HepG2 (cell line): Measurements from ENCODE around the gene ARHGAP29. TPM values are rescaled to one million over a fixed set of nuclear protein-coding genes. Genes with fewer than 3 reads are reported as not detected.

ENCODE experiments used
- ATAC-seq: fragments of 200-7000 bp; cut with Tn5 transposase; 3 replicates; pipeline ENCODE4 v1.9.1; 2020; ENCODE audit warnings: mild to moderate bottlenecking, moderate library complexity
- BruUV-seq: library from RNA; stranded (reverse); fragments of 400-500 nt; replicated peaks from 2 replicates; lab custom pipeline; 2021; lab: Mats Ljungman, UMichigan
- CTCF ChIA-PET: fragments of 300-600 bp; formaldehyde crosslinking; extraction: SDS; loops from one replicate; lab custom pipeline; 2021; ENCODE audit warnings: low total read pairs, inconsistent platforms, low intra/inter-chr PET ratio; lab: Yijun Ruan, JAX
- POLR2A ChIA-PET: fragments of 350-600 bp; sonication (Branson Sonifier 250); formaldehyde crosslinking; loops from one replicate; lab custom pipeline; 2020; ENCODE audit warnings: antibody characterized with exemption, inconsistent platforms; lab: Yijun Ruan, JAX
- DNase-seq: peaks from one replicate; pipeline ENCODE4 v3.0.0-alpha.2; 2015; ENCODE audit warnings: low spot score
- FAIRE-seq: peaks from 3 replicates; lab custom pipeline; 2011; peaks lifted over from hg19 to GRCh38; lab: Jason Lieb, UNC
- H2AFZ ChIP-seq: one replicate; pipeline ENCODE4 v1.6.1; 2011; ENCODE audit warnings: low read length, inconsistent platforms
- H3K27ac ChIP-seq: fragments of 300-600 bp; 3 replicates; pipeline ENCODE4 v1.8.0; 2011; ENCODE audit warnings: mixed run types, mild to moderate bottlenecking, mixed read lengths, low read length, inconsistent platforms; ENCODE audit not compliant: insufficient read depth; ENCODE audit errors: extremely low read length
- H3K27me3 ChIP-seq, 2 experiments: fragments of 200-600 bp in 1 of 2; 2 replicates in 1 of 2; 3 replicates in 1 of 2; pipeline versions ENCODE4 v1.6.0 to v1.8.0; 2011; ENCODE audit warnings: low read length in 2 of 2, mild to moderate bottlenecking in 2 of 2, moderate library complexity in 2 of 2, inconsistent platforms in 1 of 2; ENCODE audit not compliant: insufficient read depth in 2 of 2, control insufficient read depth in 1 of 2
- H3K36me3 ChIP-seq, 2 experiments: fragments of 200-600 bp in 1 of 2; replicated peaks in 1 of 2; 2 replicates in 1 of 2; 3 replicates in 1 of 2; pipeline versions ENCODE4 v1.5.1 to v1.8.0; 2011; ENCODE audit warnings: low read length in 2 of 2, inconsistent platforms in 1 of 2; ENCODE audit not compliant: insufficient read depth in 2 of 2, control insufficient read depth in 1 of 2
- H3K4me1 ChIP-seq: 2 replicates; pipeline ENCODE4 v1.5.1; 2012; ENCODE audit warnings: low read length, inconsistent platforms; ENCODE audit not compliant: insufficient read depth
- H3K4me2 ChIP-seq: 2 replicates; pipeline ENCODE4 v1.6.0; 2011; ENCODE audit warnings: low read depth, low read length, inconsistent platforms
- H3K4me3 ChIP-seq, 3 experiments: fragments of 200-600 bp in 1 of 3; sonication (generic), shearing (Covaris generic) in 1 of 3; replicated peaks in 1 of 3; 2 replicates each; pipeline ENCODE4 v1.5.1; 2011 to 2016; ENCODE audit warnings: low read length in 3 of 3, inconsistent platforms in 2 of 3, low read depth in 2 of 3, mild to moderate bottlenecking in 2 of 3, control low read depth in 1 of 3, mixed read lengths in 1 of 3; ENCODE audit not compliant: insufficient read depth in 1 of 3
- H3K79me2 ChIP-seq: one replicate; pipeline ENCODE4 v1.6.1; 2011; ENCODE audit warnings: low read length, inconsistent platforms; ENCODE audit not compliant: insufficient read depth
- H3K9ac ChIP-seq: 2 replicates; pipeline ENCODE4 v1.6.0; 2011; ENCODE audit warnings: mild to moderate bottlenecking, low read depth, low read length, inconsistent platforms; ENCODE audit not compliant: insufficient read depth
- H3K9me3 ChIP-seq: 2 replicates; pipeline ENCODE4 v1.5.1; 2012; ENCODE audit warnings: mild to moderate bottlenecking, low read length
- H4K20me1 ChIP-seq: 2 replicates; pipeline ENCODE4 v1.6.0; 2011; ENCODE audit warnings: inconsistent platforms, mild to moderate bottlenecking, low read length, moderate library complexity; ENCODE audit not compliant: insufficient read depth
- CEBPZ ChIP-seq: IDR thresholded peaks from 2 replicates; pipeline ENCODE4 v1.6.1; 2012; ENCODE audit warnings: low read length, improper control_type of control experiment
- EZH2 ChIP-seq: conservative IDR thresholded peaks from 2 replicates; pipeline ENCODE4 v1.6.1; 2012; ENCODE audit warnings: mild to moderate bottlenecking, low read depth, low read length, moderate library complexity
- GMEB1 ChIP-seq: sonication (generic); formaldehyde crosslinking; IDR thresholded peaks from 2 replicates; pipeline ENCODE4 v1.5.1; 2020; ENCODE audit warnings: missing genetic modification reagents, mild to moderate bottlenecking, borderline replicate concordance
- HDAC2 ChIP-seq: sonication (generic); formaldehyde crosslinking; IDR thresholded peaks from 2 replicates; pipeline ENCODE4 v1.4.0; 2020; ENCODE audit warnings: missing genetic modification reagents
- KDM2A ChIP-seq: sonication (generic); formaldehyde crosslinking; IDR thresholded peaks from 2 replicates; pipeline ENCODE4 v1.4.0; 2020; ENCODE audit warnings: low read depth, missing genetic modification reagents, borderline replicate concordance
- KDM6A ChIP-seq: IDR thresholded peaks from 2 replicates; pipeline ENCODE4 v1.6.1; 2016; ENCODE audit warnings: low read depth
- MAX ChIP-seq: IDR thresholded peaks from 2 replicates; pipeline ENCODE4 v1.6.1; 2012; ENCODE audit warnings: inconsistent platforms
- NCOR1 ChIP-seq: fragments of 200-600 bp; sonication (generic); IDR thresholded peaks from 2 replicates; pipeline ENCODE4 v1.7.0; 2017; ENCODE audit warnings: antibody characterized with exemption, low read length, borderline replicate concordance
- NFIC ChIP-seq: IDR thresholded peaks from 2 replicates; pipeline ENCODE4 v1.6.1; 2012; ENCODE audit warnings: mild to moderate bottlenecking, low read length, inconsistent platforms
- RARA ChIP-seq: IDR thresholded peaks from 2 replicates; pipeline ENCODE4 v1.6.1; 2016; ENCODE audit warnings: missing genetic modification reagents, missing compliant biosample characterization
- ZBTB10 ChIP-seq: sonication (generic); formaldehyde crosslinking; IDR thresholded peaks from 2 replicates; pipeline ENCODE4 v1.4.0; 2020; ENCODE audit warnings: missing genetic modification reagents, borderline replicate concordance
- ZNF205 ChIP-seq: IDR thresholded peaks from 2 replicates; pipeline ENCODE4 v1.6.1; 2018; ENCODE audit warnings: missing biosample characterization, missing genetic modification reagents
- ZNF552 ChIP-seq: sonication (generic); formaldehyde crosslinking; IDR thresholded peaks from 2 replicates; pipeline ENCODE4 v1.9.0; 2022; ENCODE audit warnings: missing genetic modification reagents, mild to moderate bottlenecking, borderline replicate concordance
- ZNF607 ChIP-seq: sonication (generic); formaldehyde crosslinking; IDR thresholded peaks from 2 replicates; pipeline ENCODE4 v1.5.1; 2020; ENCODE audit warnings: missing genetic modification reagents, mild to moderate bottlenecking, borderline replicate concordance
- ZNF629 ChIP-seq: sonication (generic); formaldehyde crosslinking; conservative IDR thresholded peaks from 2 replicates; pipeline ENCODE4 v1.5.0; 2020; ENCODE audit warnings: missing genetic modification reagents
- ZNF709 ChIP-seq: sonication (generic); formaldehyde crosslinking; IDR thresholded peaks from 2 replicates; pipeline ENCODE4 v1.5.0; 2020; ENCODE audit warnings: mild to moderate bottlenecking, missing genetic modification reagents
- WGBS: methylation state at CpG from one replicate; pipeline ENCODE4 v1.1.6; 2017; ENCODE audit warnings: low lambda C conversion rate; 5-methylcytosine and 5-hydroxymethylcytosine counted together
- in situ Hi-C: cut with HindIII; loops from 2 replicates; pipeline ENCODE4 v1.10.0; 2017; ENCODE audit warnings: low pct_unique_long_range_greater_than_20kb; ENCODE audit not compliant: extremely low pct_ligation_motif_present
- intact Hi-C: fragments of 100-400 bp; cut with micrococcal nuclease; formaldehyde crosslinking; loops from one replicate; pipeline ENCODE4 v1.10.0; 2022; ENCODE audit not compliant: unreplicated experiment
- polyA plus RNA-seq, 8 experiments: library from polyadenylated mRNA; depleted of rRNA in 3 of 8; stranded (reverse) in 7 of 8; unstranded in 1 of 8; fragments of >200 nt; fragmentation: Illumina TruSeq in 4 of 8; extraction: Trizol in 4 of 8; gene quantifications; 2 replicates each; pipeline versions ENCODE4 v1.2.1 to v1.2.3, GENCODE V29; 2011 to 2016; ENCODE audit warnings: low read depth in 4 of 8, missing spikeins in 1 of 8, mixed read lengths in 1 of 8; ENCODE audit not compliant: insufficient read depth in 1 of 8
- total RNA-seq, 5 experiments: library from RNA; depleted of rRNA; stranded (reverse); fragments of >200 nt; fragmentation: Illumina TruSeq; extraction: Trizol; gene quantifications; 2 replicates each; pipeline ENCODE4 v1.2.3, GENCODE V29; 2016; ENCODE audit warnings: low read depth in 1 of 5

Gene ARHGAP29
- total and polyA plus RNA-seq, 2 of the 13 experiments (the other 11 are each of a cell fraction or from before 2014, with no cell fraction given) = 12.8 to 18.3 TPM

- TF ChIP-seq NFIC (no peak), EZH2 (no peak), KDM2A (no peak), NCOR1 (no peak), RARA (CRISPR knock-in tag) (no peak), KDM6A (CRISPR knock-in tag) (no peak), GMEB1 (no peak), ZNF205 (CRISPR knock-in tag) (no peak), CEBPZ (no peak)
These were observed 43.2 kb upstream of the ARHGAP29 start (continued) for GRCh38 chr1:94280541-94280940.

- no peak overlapping the region for H3K4me3 ChIP-seq
- H3K27ac ChIP-seq = no peak overlapping the region
- H3K27me3 ChIP-seq = no peaks in the 10 kb centered on the region
- intact Hi-C loops = no loop called here
- TF ChIP-seq ZNF709 (CRISPR knock-in tag) (peak; percentile 85; the same call in 1 of the 2 replicates), ZNF552 (no peak), MAX (no peak), HDAC2 (CRISPR knock-in tag) (no peak), ZNF629 (CRISPR knock-in tag) (no peak), ZBTB10 (CRISPR knock-in tag) (no peak), ZNF607 (CRISPR knock-in tag) (no peak)
- in situ Hi-C loops = no loop called here
- ChIA-PET POLR2A (no interaction called here), CTCF (no interaction called here)
- no peaks in the 10 kb centered on the region for H3K9me3 ChIP-seq
- H3K4me2 ChIP-seq = no peak overlapping the region
- no peaks in the 10 kb centered on the region for H3K36me3 ChIP-seq
- H3K4me1 ChIP-seq = peaks cover 34% of the 10 kb centered on the region
- no peak overlapping the region for H3K9ac ChIP-seq
- BruUV-seq = no TSS peak
- DNase-seq = no peak
- no peak for ATAC-seq
- H4K20me1 ChIP-seq = no peaks in the 10 kb centered on the region
- FAIRE-seq = no peak
- no peak overlapping the region for H2AFZ ChIP-seq
- WGBS = 87% methylated on average over 1 of the region's 1 CpG
- H3K79me2 ChIP-seq = no peaks in the 10 kb centered on the region
These were observed 42.1 kb upstream of the ARHGAP29 start for GRCh38 chr1:94279462-94279861.
